GM15510 (cell line): ENCODE data around the gene SUSD6.

Experiments used
- POLR2A ChIP-seq: IDR thresholded peaks from 3 replicates; pipeline ENCODE4 v1.6.1; 2011; ENCODE audit warnings: borderline replicate concordance; ENCODE audit not compliant: insufficient read length; ENCODE audit errors: extremely low read depth

SUSD6 gene

DNA sequence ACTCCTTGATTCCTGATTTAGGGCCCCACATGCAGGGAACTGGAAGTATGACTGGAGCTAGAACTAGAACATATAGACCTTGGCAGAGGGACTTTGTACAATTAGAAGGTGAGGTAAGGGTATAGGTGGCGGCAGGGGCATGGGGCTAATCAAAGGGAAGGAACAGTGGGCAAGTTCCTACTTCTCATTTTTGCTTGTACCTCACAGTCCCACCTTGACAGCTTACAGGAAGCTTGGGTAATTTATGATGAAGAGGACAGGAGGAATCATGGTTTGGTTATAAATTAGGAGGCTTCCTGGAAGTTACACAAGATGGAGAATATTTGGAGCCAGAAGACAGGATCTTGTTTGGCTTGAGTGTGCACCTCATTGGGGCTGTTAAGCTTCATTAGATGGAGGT lies 33.4 kb downstream of the SUSD6 start:
- no peak for TF ChIP-seq POLR2A

DNA sequence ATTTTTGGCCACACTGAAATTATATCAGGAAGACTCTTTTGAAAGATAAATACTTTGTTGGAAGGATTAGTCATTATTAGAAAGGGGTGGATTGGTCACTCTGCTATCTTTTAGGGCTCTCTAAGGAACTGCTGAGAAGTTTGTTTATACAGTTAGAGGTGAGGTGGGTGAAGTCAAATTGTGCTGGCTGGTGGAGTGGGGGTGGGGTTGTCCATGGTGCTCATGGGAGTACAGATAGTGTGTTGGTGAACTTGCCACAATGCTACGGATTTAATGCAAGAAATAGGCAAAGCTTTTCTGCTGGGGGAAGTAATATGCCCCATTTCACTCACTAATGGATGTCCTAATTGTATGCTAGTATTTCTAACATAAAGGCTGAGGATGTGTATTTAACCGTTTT lies 35.8 kb downstream of the SUSD6 start:
- no peak for TF ChIP-seq POLR2A

DNA sequence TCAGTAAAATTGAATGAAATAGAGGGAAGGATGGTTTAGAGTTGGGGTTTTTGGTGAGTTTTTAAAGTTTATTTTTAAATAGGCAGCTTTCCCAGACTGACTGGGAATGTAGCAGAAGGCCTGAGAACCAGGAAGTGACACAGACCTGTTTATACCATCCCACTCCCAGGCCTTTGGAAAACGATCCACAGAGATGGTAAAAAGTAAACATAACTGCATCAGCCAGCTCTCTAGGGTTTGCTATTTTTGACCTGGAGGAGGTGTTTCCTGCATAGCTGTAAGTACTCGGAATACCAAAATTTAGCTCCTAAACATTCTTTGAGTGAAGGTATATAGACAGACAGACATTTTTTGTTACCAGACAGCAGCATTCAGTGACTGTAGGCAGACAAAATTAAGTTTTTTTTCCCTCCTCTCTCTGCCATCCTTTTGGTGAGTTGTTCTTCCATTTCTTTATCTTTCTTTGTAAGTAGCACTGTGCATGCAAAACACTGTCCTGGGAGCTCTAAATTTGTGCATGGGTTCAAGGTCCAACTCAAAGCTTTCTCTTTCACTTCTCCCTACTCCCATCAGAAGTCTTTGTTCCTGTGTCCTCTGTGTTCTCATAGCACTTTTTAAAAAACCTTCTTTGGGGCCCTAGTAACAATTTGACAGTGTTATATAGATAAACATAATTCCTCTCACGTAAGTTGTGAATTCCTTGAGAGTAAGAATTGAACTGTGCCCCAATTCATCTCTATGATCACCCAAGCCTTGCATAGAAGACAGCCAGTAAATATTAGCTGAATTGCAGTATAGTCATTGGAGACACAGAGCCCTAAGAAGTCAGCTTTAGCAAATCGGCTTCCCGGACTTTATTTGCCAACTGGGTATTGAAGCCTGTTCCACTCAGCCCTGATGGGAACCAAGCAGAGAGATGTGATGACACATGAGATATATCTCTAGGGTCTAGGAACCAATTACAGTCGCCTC lies 37.4 kb downstream of the SUSD6 start:
- no peak for TF ChIP-seq POLR2A

- no peak for TF ChIP-seq POLR2A
These were observed 39.6 kb downstream of the SUSD6 start for GRCh38 chr14:69650948-69651369.

DNA sequence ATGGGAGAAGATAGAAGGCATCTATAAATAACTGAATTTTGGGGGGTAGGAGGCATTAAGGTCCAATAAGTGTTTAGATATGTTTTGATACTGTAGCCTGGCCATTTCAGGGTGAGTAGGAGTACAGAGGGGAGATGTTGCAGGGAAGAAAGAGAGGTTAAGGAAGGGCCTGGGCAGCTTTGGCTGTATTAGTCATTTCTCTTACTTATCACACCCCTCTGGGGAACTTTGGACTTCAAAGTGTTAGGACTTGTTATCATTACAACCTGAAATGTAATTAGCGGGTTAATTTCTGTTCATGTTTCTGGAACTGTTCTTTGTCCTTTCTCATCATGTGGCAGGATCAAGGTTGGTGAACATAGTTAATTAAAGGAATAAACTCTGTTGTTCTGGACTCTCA lies 40.3 kb downstream of the SUSD6 start:
- no peak for TF ChIP-seq POLR2A

DNA sequence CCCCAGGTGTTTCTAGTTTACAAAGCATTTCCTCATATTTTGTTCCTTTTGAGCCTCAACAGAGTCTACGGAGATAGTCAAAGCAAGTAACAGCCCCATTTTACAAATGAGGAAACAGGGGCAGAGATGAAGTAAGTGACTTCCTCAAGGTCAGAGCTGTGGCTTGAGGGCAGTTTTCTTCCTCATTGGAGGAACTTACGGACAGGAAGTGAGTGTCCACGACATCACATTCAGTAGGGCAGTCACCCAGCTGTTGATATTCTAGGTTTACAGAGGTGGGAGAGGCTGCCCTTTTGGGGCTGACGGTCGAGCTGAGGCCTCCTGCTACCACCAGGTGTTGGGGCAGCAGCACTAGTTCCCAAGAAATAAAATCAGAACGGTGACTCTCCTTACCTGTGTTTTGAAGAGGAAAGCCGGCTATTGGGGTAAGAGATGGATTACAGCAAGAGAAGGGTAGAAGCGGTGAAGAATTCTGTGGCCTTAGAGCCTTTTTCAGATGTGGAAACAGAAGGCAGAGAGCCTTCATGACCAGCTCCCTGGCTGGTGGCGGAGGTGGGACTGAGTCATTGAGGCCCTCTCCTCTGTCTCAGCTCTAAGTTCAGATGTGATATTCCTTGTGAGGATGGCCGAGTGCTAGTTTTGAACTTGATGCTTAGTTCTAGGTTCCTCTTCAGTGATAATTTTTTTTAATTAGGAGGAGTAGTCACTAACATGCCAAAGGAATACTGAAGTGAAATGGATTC lies 41.7 kb downstream of the SUSD6 start:
- no peak for TF ChIP-seq POLR2A

- no peak for TF ChIP-seq POLR2A
These were observed 42.7 kb downstream of the SUSD6 start for GRCh38 chr14:69654116-69654515.

GRCh38 chr14:69657950-69658355 lies 46.6 kb downstream of the SUSD6 start:
- no peak for TF ChIP-seq POLR2A

- no peak for TF ChIP-seq POLR2A
These were observed 47.4 kb downstream of the SUSD6 start for GRCh38 chr14:69658664-69659261.

GRCh38 chr14:69660344-69661193 lies 49.2 kb downstream of the SUSD6 start:
- no peak for TF ChIP-seq POLR2A

DNA sequence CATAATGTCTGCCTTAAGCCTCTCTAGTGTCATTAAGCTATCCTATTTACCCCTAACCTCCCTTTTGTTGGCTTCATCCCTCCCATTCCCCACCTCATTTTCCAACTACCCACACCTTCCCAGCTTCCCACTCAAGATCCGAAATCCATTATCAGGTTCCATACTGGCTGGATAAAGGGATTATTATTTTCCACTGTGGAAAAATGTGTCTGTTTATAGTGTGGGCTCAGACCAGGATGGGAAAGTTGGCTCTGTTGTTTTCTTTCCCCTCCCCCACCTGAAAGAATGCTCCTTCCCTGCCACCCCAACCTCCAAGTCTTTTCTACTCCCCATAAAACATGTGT lies 49.8 kb downstream of the SUSD6 start:
- no peak for TF ChIP-seq POLR2A

DNA sequence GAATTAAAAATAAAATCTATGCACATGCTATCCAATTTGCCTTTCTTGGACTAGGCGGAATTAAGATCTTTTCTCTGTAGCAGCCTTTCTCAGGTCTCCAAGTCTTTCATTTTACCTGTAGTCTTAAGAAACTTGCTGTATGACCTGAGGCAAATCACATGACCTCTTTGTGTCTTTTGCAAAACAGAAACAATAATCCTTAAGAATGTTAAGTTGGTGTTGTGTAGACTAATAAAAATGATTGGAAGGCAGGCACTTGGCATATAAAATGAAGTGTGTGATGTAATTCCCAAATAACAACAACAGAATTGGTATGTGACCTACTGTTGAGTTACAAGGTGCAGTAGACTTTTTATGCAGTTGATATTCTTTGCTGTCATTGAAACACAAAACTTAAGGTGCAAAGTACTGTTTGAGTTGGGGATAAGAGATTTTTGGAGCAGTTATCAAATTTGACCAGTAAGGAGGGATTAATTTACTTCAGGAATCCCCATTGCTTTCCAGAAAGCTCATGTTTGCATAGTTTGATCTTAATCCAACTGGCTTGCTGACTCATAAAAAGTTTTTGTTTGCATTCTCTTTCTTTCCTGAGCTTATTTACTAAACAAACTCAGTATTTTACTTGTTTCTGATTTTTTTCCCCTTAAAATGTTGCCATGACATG lies 51.4 kb downstream of the SUSD6 start:
- no peak for TF ChIP-seq POLR2A

DNA sequence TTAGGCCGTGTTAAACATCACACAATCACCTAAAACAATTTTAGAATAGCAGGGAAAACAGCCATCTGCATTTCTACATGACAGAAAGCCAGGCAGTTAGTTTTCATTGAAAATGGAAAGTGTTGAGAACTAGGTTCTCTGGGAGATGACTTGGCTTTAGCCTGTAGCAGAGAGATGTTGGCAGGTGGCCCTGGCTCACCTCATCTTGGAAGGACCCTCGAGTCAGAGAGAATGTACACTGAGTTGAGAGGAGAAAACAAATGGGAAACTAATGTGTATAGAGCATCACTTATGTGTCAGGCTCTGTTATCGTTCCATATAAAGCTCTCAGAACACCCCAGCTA lies 51.9 kb downstream of the SUSD6 start:
- no peak for TF ChIP-seq POLR2A

DNA sequence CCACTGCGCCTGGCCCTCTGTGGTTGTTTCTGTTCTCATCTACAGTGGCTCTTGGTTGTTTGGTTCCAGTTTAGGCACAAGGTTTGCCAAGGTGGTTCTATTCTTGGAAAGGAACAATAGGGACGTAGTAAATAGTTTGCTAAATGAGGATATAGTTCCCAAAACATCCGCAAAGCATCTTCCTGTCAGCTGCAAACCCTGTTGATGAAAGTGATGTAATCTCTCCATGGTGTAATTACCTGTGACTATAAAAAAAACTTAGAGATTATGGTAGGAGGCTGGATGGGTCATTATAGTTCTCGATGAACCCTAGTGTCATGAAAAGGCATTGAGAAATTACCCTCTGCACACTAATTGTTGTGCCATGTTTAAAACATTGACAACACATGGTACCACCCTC lies 52.9 kb downstream of the SUSD6 start:
- TF ChIP-seq POLR2A, result no peak
